ENCODE measurements around the gene SCAND1.

Gene SCAND1

GRCh38 chr20:35918021-35918420 is 36.3 kb downstream of the SCAND1 start:
- no peak overlapping the region for H4K8ac ChIP-seq (ENCODE audit: low read length)
- no peaks in the 10 kb centered on the region for H3K9me3 ChIP-seq (ENCODE audit: control insufficient read depth, low read length)
- H2BK5ac ChIP-seq (ENCODE audit: low read depth, low read length, poor library complexity, severe bottlenecking) = no peak overlapping the region
- H3K14ac ChIP-seq (ENCODE audit: low read length in 2 of 2) = no peak overlapping the region
- DNase-seq = no peak
- no peak overlapping the region for H2BK120ac ChIP-seq (ENCODE audit: low read depth, low read length)
- peaks cover 38 to 80% of the 10 kb centered on the region in 2 experiments for H3K36me3 ChIP-seq (ENCODE audit: control insufficient read depth in 1 of 2, insufficient read depth in 2 of 2, low read depth in 1 of 2, low read length in 2 of 2)
- H3K4me2 ChIP-seq (ENCODE audit: low read length, poor library complexity, severe bottlenecking) = no peak overlapping the region
- H2BK12ac ChIP-seq (ENCODE audit: low read length in 2 of 2) = no peak overlapping the region
- no peak overlapping the region for H3K4ac ChIP-seq (ENCODE audit: low read depth in 1 of 2, low read length in 2 of 2)
- no peak overlapping the region for H3K4me3 ChIP-seq (ENCODE audit: insufficient read depth in 1 of 2, low read depth in 1 of 2, low read length in 2 of 2)
- H3K79me1 ChIP-seq (replicated peaks; ENCODE audit: low read length, poor library complexity, severe bottlenecking) = peaks cover 12% of the 10 kb centered on the region
- H4K91ac ChIP-seq (ENCODE audit: low read length) = no peak overlapping the region
- H3K9ac ChIP-seq (ENCODE audit: low read length) = no peak overlapping the region
- H3K18ac ChIP-seq (ENCODE audit: low read depth in 1 of 2, low read length in 2 of 2) = no peak overlapping the region
- no peak overlapping the region for H3K27ac ChIP-seq (ENCODE audit: low read length, poor library complexity, severe bottlenecking)
- H3K23ac ChIP-seq (ENCODE audit: low read length in 2 of 2) = no peak overlapping the region
- 100% methylated on average over 1 of the region's 1 CpG for WGBS
- H2AFZ ChIP-seq (ENCODE audit: low read depth, low read length) = no peak overlapping the region
- no peaks in the 10 kb centered on the region for H3K27me3 ChIP-seq (ENCODE audit: control insufficient read depth in 1 of 2, insufficient read depth in 1 of 2, low read length in 2 of 2)
- H2AK5ac ChIP-seq (ENCODE audit: low read length, severe bottlenecking) = no peak overlapping the region
- no peaks in the 10 kb centered on the region for H3K4me1 ChIP-seq (ENCODE audit: control insufficient read depth, insufficient read depth, low read depth, low read length)
- H2BK15ac ChIP-seq (ENCODE audit: low read depth, poor library complexity, severe bottlenecking) = no peak overlapping the region

GRCh38 chr20:35917077-35917476 is 37.2 kb downstream of the SCAND1 start:
- no peak overlapping the region for H2AK5ac ChIP-seq (ENCODE audit: low read length, severe bottlenecking)
- no peak overlapping the region for H3K4me3 ChIP-seq (ENCODE audit: insufficient read depth in 1 of 2, low read depth in 1 of 2, low read length in 2 of 2)
- DNase-seq = no peak
- WGBS = 89% methylated on average over 1 of the region's 3 CpGs
- no peak overlapping the region for H2BK15ac ChIP-seq (ENCODE audit: low read depth, poor library complexity, severe bottlenecking)
- H3K14ac ChIP-seq (ENCODE audit: low read length in 2 of 2) = no peak overlapping the region
- H4K8ac ChIP-seq (ENCODE audit: low read length) = no peak overlapping the region
- H3K4me2 ChIP-seq (ENCODE audit: low read length, poor library complexity, severe bottlenecking) = no peak overlapping the region
- H3K27ac ChIP-seq (ENCODE audit: low read length, poor library complexity, severe bottlenecking) = no peak overlapping the region
- H3K4ac ChIP-seq (ENCODE audit: low read depth in 1 of 2, low read length in 2 of 2) = no peak overlapping the region
- no peaks in the 10 kb centered on the region for H3K27me3 ChIP-seq (ENCODE audit: control insufficient read depth in 1 of 2, insufficient read depth in 1 of 2, low read length in 2 of 2)
- no peaks in the 10 kb centered on the region for H3K4me1 ChIP-seq (ENCODE audit: control insufficient read depth, insufficient read depth, low read depth, low read length)
- no peak overlapping the region for H3K9ac ChIP-seq (ENCODE audit: low read length)
- no peaks in the 10 kb centered on the region for H3K9me3 ChIP-seq (ENCODE audit: control insufficient read depth, low read length)
- H2BK120ac ChIP-seq (ENCODE audit: low read depth, low read length) = no peak overlapping the region
- H3K79me1 ChIP-seq (replicated peaks; ENCODE audit: low read length, poor library complexity, severe bottlenecking) = peaks cover 11% of the 10 kb centered on the region
- peaks cover 40 to 81% of the 10 kb centered on the region in 2 experiments for H3K36me3 ChIP-seq (ENCODE audit: control insufficient read depth in 1 of 2, insufficient read depth in 2 of 2, low read depth in 1 of 2, low read length in 2 of 2)
- no peak overlapping the region for H3K23ac ChIP-seq (ENCODE audit: low read length in 2 of 2)
- H3K18ac ChIP-seq (ENCODE audit: low read depth in 1 of 2, low read length in 2 of 2) = no peak overlapping the region
- no peak overlapping the region for H2BK5ac ChIP-seq (ENCODE audit: low read depth, low read length, poor library complexity, severe bottlenecking)
- no peak overlapping the region for H4K91ac ChIP-seq (ENCODE audit: low read length)
- no peak overlapping the region for H2BK12ac ChIP-seq (ENCODE audit: low read length in 2 of 2)
- no peak overlapping the region for H2AFZ ChIP-seq (ENCODE audit: low read depth, low read length)

- 94% methylated on average over 3 of the region's 4 CpGs for WGBS
- H3K18ac ChIP-seq (ENCODE audit: low read depth in 1 of 2, low read length in 2 of 2) = no peak overlapping the region
- no peak overlapping the region for H3K4me2 ChIP-seq (ENCODE audit: low read length, poor library complexity, severe bottlenecking)
- H3K27me3 ChIP-seq (ENCODE audit: control insufficient read depth in 1 of 2, insufficient read depth in 1 of 2, low read length in 2 of 2) = no peaks in the 10 kb centered on the region
- peaks cover 36 to 64% of the 10 kb centered on the region in 2 experiments for H3K36me3 ChIP-seq (ENCODE audit: control insufficient read depth in 1 of 2, insufficient read depth in 2 of 2, low read depth in 1 of 2, low read length in 2 of 2)
- H2AK5ac ChIP-seq (ENCODE audit: low read length, severe bottlenecking) = no peak overlapping the region
- H3K23ac ChIP-seq (ENCODE audit: low read length in 2 of 2) = no peak overlapping the region
- no peak overlapping the region for H3K4ac ChIP-seq (ENCODE audit: low read depth in 1 of 2, low read length in 2 of 2)
- H3K14ac ChIP-seq (ENCODE audit: low read length in 2 of 2) = no peak overlapping the region
- no peak overlapping the region for H4K8ac ChIP-seq (ENCODE audit: low read length)
- H2BK12ac ChIP-seq (ENCODE audit: low read length in 2 of 2) = no peak overlapping the region
- H4K91ac ChIP-seq (ENCODE audit: low read length) = no peak overlapping the region
- H3K9me3 ChIP-seq (ENCODE audit: control insufficient read depth, low read length) = no peaks in the 10 kb centered on the region
- no peak for DNase-seq
- H3K4me3 ChIP-seq (ENCODE audit: insufficient read depth in 1 of 2, low read depth in 1 of 2, low read length in 2 of 2) = no peak overlapping the region
- H3K9ac ChIP-seq (ENCODE audit: low read length) = no peak overlapping the region
- H3K4me1 ChIP-seq (ENCODE audit: control insufficient read depth, insufficient read depth, low read depth, low read length) = peaks cover 2% of the 10 kb centered on the region
- H3K79me1 ChIP-seq (replicated peaks; ENCODE audit: low read length, poor library complexity, severe bottlenecking) = peaks cover 10% of the 10 kb centered on the region
- no peak overlapping the region for H2AFZ ChIP-seq (ENCODE audit: low read depth, low read length)
- H2BK120ac ChIP-seq (ENCODE audit: low read depth, low read length) = no peak overlapping the region
- no peak overlapping the region for H2BK5ac ChIP-seq (ENCODE audit: low read depth, low read length, poor library complexity, severe bottlenecking)
- H2BK15ac ChIP-seq (ENCODE audit: low read depth, poor library complexity, severe bottlenecking) = no peak overlapping the region
- H3K27ac ChIP-seq (ENCODE audit: low read length, poor library complexity, severe bottlenecking) = no peak overlapping the region
Observed at GRCh38 chr20:35912881-35913280, 41.4 kb downstream of the SCAND1 start.

GRCh38 chr20:35910254-35910653 is 44.0 kb downstream of the SCAND1 start:
- Histone ChIP-seq H3K23ac (ENCODE audit: low read length in 2 of 2) (no peak overlapping the region), H2AK5ac (ENCODE audit: low read length, severe bottlenecking) (no peak overlapping the region), H4K8ac (ENCODE audit: low read length) (no peak overlapping the region), H2BK5ac (ENCODE audit: low read depth, low read length, poor library complexity, severe bottlenecking) (no peak overlapping the region), H3K4me3 (ENCODE audit: insufficient read depth in 1 of 2, low read depth in 1 of 2, low read length in 2 of 2) (no peak overlapping the region), H2BK15ac (ENCODE audit: low read depth, poor library complexity, severe bottlenecking) (no peak overlapping the region), H3K79me1 (replicated peaks; ENCODE audit: low read length, poor library complexity, severe bottlenecking) (peaks cover 15% of the 10 kb centered on the region), H2BK12ac (ENCODE audit: low read length in 2 of 2) (no peak overlapping the region), H3K27me3 (ENCODE audit: control insufficient read depth in 1 of 2, insufficient read depth in 1 of 2, low read length in 2 of 2) (no peaks in the 10 kb centered on the region), H3K4me2 (ENCODE audit: low read length, poor library complexity, severe bottlenecking) (no peak overlapping the region), H3K4ac (ENCODE audit: low read depth in 1 of 2, low read length in 2 of 2) (no peak overlapping the region), H2AFZ (ENCODE audit: low read depth, low read length) (no peak overlapping the region), H3K9me3 (ENCODE audit: control insufficient read depth, low read length) (no peaks in the 10 kb centered on the region), H2BK120ac (ENCODE audit: low read depth, low read length) (no peak overlapping the region), H3K36me3 (ENCODE audit: control insufficient read depth in 1 of 2, insufficient read depth in 2 of 2, low read depth in 1 of 2, low read length in 2 of 2) (peaks cover 27 to 60% of the 10 kb centered on the region in 2 experiments), H3K18ac (ENCODE audit: low read depth in 1 of 2, low read length in 2 of 2) (no peak overlapping the region), H3K14ac (ENCODE audit: low read length in 2 of 2) (no peak overlapping the region), H3K4me1 (ENCODE audit: control insufficient read depth, insufficient read depth, low read depth, low read length) (peaks cover 2% of the 10 kb centered on the region), H3K9ac (ENCODE audit: low read length) (no peak overlapping the region), H4K91ac (ENCODE audit: low read length) (no peak overlapping the region), H3K27ac (ENCODE audit: low read length, poor library complexity, severe bottlenecking) (no peak overlapping the region)
- DNase-seq = no peak
- 75% methylated on average over 1 of the region's 3 CpGs for WGBS

Data from mesenchymal stem cell (in vitro differentiated cells and primary cell).